Stomach (tissue), 9 donors: ENCODE data around the gene XPOT. TPM values are rescaled to one million over a fixed set of nuclear protein-coding genes. Genes with fewer than 3 reads are reported as not detected.

Source experiments
- DNase-seq, 2 donors: peaks; one replicate each; pipeline versions ENCODE4 v3.0.0 to v3.0.0-alpha.2; 2013 to 2019
- H3K27ac ChIP-seq, 5 donors: fragments of 200-600 bp in 4 of 5; sonication (generic) in 4 of 5; one replicate each; pipeline ENCODE4 v1.5.1; 2013 to 2019; ENCODE audit warnings: mild to moderate bottlenecking in 1 of 5, moderate library complexity in 1 of 5
- H3K27me3 ChIP-seq, 3 donors: fragments of 200-600 bp; sonication (generic); one replicate each; pipeline ENCODE4 v1.5.1; 2017 to 2019; ENCODE audit warnings: mixed run types in 1 of 3
- H3K36me3 ChIP-seq, 4 donors: fragments of 200-600 bp; sonication (generic); 1 replicate in 3 of 4; 2 replicates in 1 of 4; pipeline ENCODE4 v1.5.1; 2016 to 2019
- H3K4me1 ChIP-seq, 4 donors: fragments of 200-600 bp; sonication (generic); one replicate each; pipeline ENCODE4 v1.5.1; 2016 to 2019
- H3K4me3 ChIP-seq, 4 donors: fragments of 200-600 bp; sonication (generic) in 3 of 4; one replicate each; pipeline ENCODE4 v1.5.1; 2016 to 2019; ENCODE audit warnings: mild to moderate bottlenecking in 1 of 4
- H3K9me3 ChIP-seq, 4 donors: fragments of 200-600 bp; sonication (generic); one replicate each; pipeline ENCODE4 v1.5.1; 2016 to 2019
- EP300 ChIP-seq: sonication (generic); formaldehyde crosslinking; IDR thresholded peaks from one replicate; pipeline ENCODE4 v1.6.1; 2017; ENCODE audit warnings: antibody characterized with exemption
- POLR2A ChIP-seq, 4 donors: fragments of 450-650 bp; IDR thresholded peaks; one replicate each; pipeline ENCODE4 v1.6.1; 2016; ENCODE audit warnings: antibody characterized with exemption in 4 of 4, control low read depth in 2 of 4, mild to moderate bottlenecking in 1 of 4, moderate library complexity in 1 of 4
- POLR2AphosphoS5 ChIP-seq, 3 donors: sonication (generic); formaldehyde crosslinking; IDR thresholded peaks; one replicate each; pipeline ENCODE4 v1.6.1; 2016; ENCODE audit warnings: antibody characterized with exemption in 3 of 3
- WGBS, 5 donors: extraction: QIAGEN DNeasy Blood & Tissue Kit in 3 of 5; methylation state at CpG; one replicate each; pipeline versions ENCODE4 v1.1.5 to v1.1.7; 2013 to 2018; 5-methylcytosine and 5-hydroxymethylcytosine counted together
- intact Hi-C: fragments of 100-400 bp; cut with DNase I; formaldehyde crosslinking; loops from one replicate; pipeline ENCODE4 v1.15.1; 2023; ENCODE audit warnings: low total_unique reads
- polyA plus RNA-seq, 3 donors: library from polyadenylated mRNA; stranded (reverse); fragments of 200-250 nt; gene quantifications; one replicate each; pipeline ENCODE4 v1.2.3, GENCODE V29; 2013
- total RNA-seq, 5 donors: library from RNA; depleted of rRNA; stranded (reverse); fragments of >200 nt; gene quantifications; one replicate each; pipeline versions ENCODE4 v1.1.0 to v1.2.3, GENCODE V29; 2014 to 2016
- TF ChIP-seq, protein P1 (sequence below), 7 experiments: fragments of 450-650 bp in 4 of 7; fragments of 200-600 bp in 3 of 7; sonication (generic) in 3 of 7; IDR thresholded peaks; one replicate each; pipeline ENCODE4 v1.5.1; 2016 to 2019; ENCODE audit warnings: antibody characterized with exemption in 7 of 7, control low read depth in 2 of 7, mild to moderate bottlenecking in 1 of 7
- donor health status: healthy with polysubstance abuse.
- donor health status: Bipolar disorder and iron deficiency.
- donor health status: healthy.

The XPOT gene
- total and polyA plus RNA-seq, 8 donors = 12.8 to 109 (median 23.3) TPM

DNA sequence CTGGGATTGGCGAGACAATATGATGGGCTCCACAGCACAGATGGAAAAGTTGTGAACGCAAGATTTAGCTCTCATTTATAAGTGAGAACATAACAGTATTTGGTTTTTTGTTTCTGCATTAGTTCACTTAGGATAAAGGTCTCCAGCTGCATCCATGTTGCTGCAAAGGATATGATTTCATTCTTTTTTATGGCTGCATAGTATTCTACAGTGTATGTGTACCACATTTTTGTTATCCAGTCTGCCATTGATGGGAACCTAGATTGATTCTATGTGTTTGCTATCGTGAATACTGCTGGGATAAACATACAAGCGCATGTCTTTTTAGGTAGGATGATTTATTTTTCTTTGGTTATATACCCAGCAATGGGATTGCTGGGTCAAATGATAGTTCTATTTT, 71.3 kb downstream of the XPOT start:
- Histone ChIP-seq H3K27me3 (no peaks in the 10 kb centered on the region), H3K36me3 (peaks cover 18 to 92% (median 87%) of the 10 kb centered on the region in 4 donors), H3K4me1 (no peaks in the 10 kb centered on the region), H3K9me3 (peaks cover 0 to 10% (median 4%) of the 10 kb centered on the region in 4 donors), H3K4me3 (no peak overlapping the region), H3K27ac (no peak overlapping the region)
- DNase-seq = no peak
- TF ChIP-seq POLR2A (IDR thresholded peaks at IDR 0.05) (no peak), EP300 (no peak), POLR2AphosphoS5 (IDR thresholded peaks at IDR 0.05) (no peak)
- TF ChIP-seq, protein P1, sequence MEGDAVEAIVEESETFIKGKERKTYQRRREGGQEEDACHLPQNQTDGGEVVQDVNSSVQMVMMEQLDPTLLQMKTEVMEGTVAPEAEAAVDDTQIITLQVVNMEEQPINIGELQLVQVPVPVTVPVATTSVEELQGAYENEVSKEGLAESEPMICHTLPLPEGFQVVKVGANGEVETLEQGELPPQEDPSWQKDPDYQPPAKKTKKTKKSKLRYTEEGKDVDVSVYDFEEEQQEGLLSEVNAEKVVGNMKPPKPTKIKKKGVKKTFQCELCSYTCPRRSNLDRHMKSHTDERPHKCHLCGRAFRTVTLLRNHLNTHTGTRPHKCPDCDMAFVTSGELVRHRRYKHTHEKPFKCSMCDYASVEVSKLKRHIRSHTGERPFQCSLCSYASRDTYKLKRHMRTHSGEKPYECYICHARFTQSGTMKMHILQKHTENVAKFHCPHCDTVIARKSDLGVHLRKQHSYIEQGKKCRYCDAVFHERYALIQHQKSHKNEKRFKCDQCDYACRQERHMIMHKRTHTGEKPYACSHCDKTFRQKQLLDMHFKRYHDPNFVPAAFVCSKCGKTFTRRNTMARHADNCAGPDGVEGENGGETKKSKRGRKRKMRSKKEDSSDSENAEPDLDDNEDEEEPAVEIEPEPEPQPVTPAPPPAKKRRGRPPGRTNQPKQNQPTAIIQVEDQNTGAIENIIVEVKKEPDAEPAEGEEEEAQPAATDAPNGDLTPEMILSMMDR (IDR thresholded peaks at IDR 0.05) = no peak
- 94 to 100% (median 98%) methylated on average over 4 of the region's 4 CpGs for WGBS, 5 donors
- intact Hi-C loops = no loop called here

GRCh38 chr12:64476844-64477243, 72.7 kb downstream of the XPOT start:
- TF ChIP-seq EP300 = no peak
- no peak for TF ChIP-seq POLR2AphosphoS5 (IDR thresholded peaks at IDR 0.05)
- TF ChIP-seq, protein P1 (IDR thresholded peaks at IDR 0.05) = no peak
- TF ChIP-seq POLR2A (IDR thresholded peaks at IDR 0.05) = no peak
- Histone ChIP-seq H3K27ac (no peak overlapping the region), H3K4me3 (no peak overlapping the region), H3K27me3 (no peaks in the 10 kb centered on the region), H3K36me3 (peaks cover 18 to 91% (median 84%) of the 10 kb centered on the region in 4 donors), H3K9me3 (peaks cover 0 to 10% (median 4%) of the 10 kb centered on the region in 4 donors), H3K4me1 (peaks cover 0 to 6% (median 0%) of the 10 kb centered on the region in 4 donors)
- 98 to 100% (median 99%) methylated on average over 2 of the region's 2 CpGs for WGBS, 5 donors
- no peak for DNase-seq
- intact Hi-C loops = no loop called here

GRCh38 chr12:64478661-64479060, 74.5 kb downstream of the XPOT start:
- Histone ChIP-seq H3K27me3 (no peaks in the 10 kb centered on the region), H3K9me3 (peaks cover 0 to 10% (median 4%) of the 10 kb centered on the region in 4 donors), H3K4me1 (peaks cover 0 to 11% (median 5%) of the 10 kb centered on the region in 4 donors), H3K27ac (no peak overlapping the region), H3K36me3 (peaks cover 18 to 93% (median 84%) of the 10 kb centered on the region in 4 donors), H3K4me3 (no peak overlapping the region)
- TF ChIP-seq POLR2A (IDR thresholded peaks at IDR 0.05) (no peak), EP300 (no peak)
- TF ChIP-seq, protein P1 (IDR thresholded peaks at IDR 0.05) = no peak
- intact Hi-C loops = no loop called here
- no peak for DNase-seq

GRCh38 chr12:64480148-64480547, 76.0 kb downstream of the XPOT start:
- DNase-seq = no peak
- Histone ChIP-seq H3K9me3 (peaks cover 0 to 10% (median 4%) of the 10 kb centered on the region in 4 donors), H3K27me3 (no peaks in the 10 kb centered on the region), H3K27ac (no peak overlapping the region), H3K4me3 (no peak overlapping the region), H3K36me3 (peaks cover 11 to 93% (median 81%) of the 10 kb centered on the region in 4 donors), H3K4me1 (peaks cover 0 to 11% (median 5%) of the 10 kb centered on the region in 4 donors)
- intact Hi-C loops = no loop called here
- WGBS, 5 donors = 38 to 61% (median 58%) methylated on average over 1 of the region's 1 CpG
- TF ChIP-seq POLR2AphosphoS5 (IDR thresholded peaks at IDR 0.05) = no peak
- TF ChIP-seq POLR2A (IDR thresholded peaks at IDR 0.05) = no peak
- TF ChIP-seq, protein P1 (IDR thresholded peaks at IDR 0.05) = no peak
- no peak for TF ChIP-seq EP300
